Mammary epithelial cell (primary cell): Measurements from ENCODE around the gene ZKSCAN2.

ENCODE experiments used
- EZH2 ChIP-seq: IDR thresholded peaks from 2 replicates; pipeline ENCODE4 v1.6.1; 2012; ENCODE audit warnings: low read length, inconsistent platforms, borderline replicate concordance
- TF ChIP-seq, protein P1 (sequence below), 2 donors: IDR thresholded peaks in 1 of 2; conservative IDR thresholded peaks in 1 of 2; 2 replicates each; pipeline ENCODE4 v1.5.1; 2011 to 2012; ENCODE audit warnings: inconsistent platforms in 2 of 2, low read length in 2 of 2, mild to moderate bottlenecking in 2 of 2, control low read depth in 1 of 2, low read depth in 1 of 2; ENCODE audit not compliant: insufficient read depth in 1 of 2; ENCODE audit errors: extremely low read depth in 1 of 2

DNA sequence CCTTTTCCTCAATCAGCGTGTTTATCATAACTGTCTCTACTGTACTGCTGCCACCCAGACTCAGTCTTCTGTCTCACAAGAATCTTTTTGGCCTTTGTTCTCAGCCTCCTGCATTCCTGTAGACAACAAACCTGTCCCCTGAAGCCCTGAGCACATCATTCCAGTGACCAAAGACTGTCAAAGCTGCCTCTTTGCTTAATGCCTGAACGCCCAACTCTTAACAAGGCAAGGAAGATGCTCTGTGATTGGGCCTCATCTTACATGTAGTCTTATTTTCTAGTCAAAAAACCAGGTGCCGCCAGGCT is 70.2 kb downstream of the ZKSCAN2 start:
- TF ChIP-seq, protein P1, sequence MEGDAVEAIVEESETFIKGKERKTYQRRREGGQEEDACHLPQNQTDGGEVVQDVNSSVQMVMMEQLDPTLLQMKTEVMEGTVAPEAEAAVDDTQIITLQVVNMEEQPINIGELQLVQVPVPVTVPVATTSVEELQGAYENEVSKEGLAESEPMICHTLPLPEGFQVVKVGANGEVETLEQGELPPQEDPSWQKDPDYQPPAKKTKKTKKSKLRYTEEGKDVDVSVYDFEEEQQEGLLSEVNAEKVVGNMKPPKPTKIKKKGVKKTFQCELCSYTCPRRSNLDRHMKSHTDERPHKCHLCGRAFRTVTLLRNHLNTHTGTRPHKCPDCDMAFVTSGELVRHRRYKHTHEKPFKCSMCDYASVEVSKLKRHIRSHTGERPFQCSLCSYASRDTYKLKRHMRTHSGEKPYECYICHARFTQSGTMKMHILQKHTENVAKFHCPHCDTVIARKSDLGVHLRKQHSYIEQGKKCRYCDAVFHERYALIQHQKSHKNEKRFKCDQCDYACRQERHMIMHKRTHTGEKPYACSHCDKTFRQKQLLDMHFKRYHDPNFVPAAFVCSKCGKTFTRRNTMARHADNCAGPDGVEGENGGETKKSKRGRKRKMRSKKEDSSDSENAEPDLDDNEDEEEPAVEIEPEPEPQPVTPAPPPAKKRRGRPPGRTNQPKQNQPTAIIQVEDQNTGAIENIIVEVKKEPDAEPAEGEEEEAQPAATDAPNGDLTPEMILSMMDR (conservative IDR thresholded peaks at IDR 0.05 in 1 of 2, IDR thresholded peaks at IDR 0.05 in 1 of 2; ENCODE audit: extremely low read depth in 1 of 2, insufficient read depth in 1 of 2, low read depth in 1 of 2, low read length in 2 of 2), result no peak
- no peak for TF ChIP-seq EZH2
